Brain microvascular endothelial cell (primary cell): ENCODE data around the gene CADM1.

Experiments
- DNase-seq: peaks from one replicate; pipeline ENCODE4 v3.0.0-alpha.2; 2020
- H3K27ac ChIP-seq: fragments of 250-450 bp; sonication (Bioruptor Pico); 2 replicates; pipeline ENCODE4 v1.5.1; 2020; ENCODE audit warnings: mild to moderate bottlenecking, moderate library complexity
- H3K27me3 ChIP-seq: fragments of 250-450 bp; sonication (Bioruptor Pico); replicated peaks from 2 replicates; pipeline ENCODE4 v1.5.1; 2020; ENCODE audit warnings: mild to moderate bottlenecking
- H3K36me3 ChIP-seq: fragments of 250-450 bp; sonication (Bioruptor Pico); replicated peaks from 2 replicates; pipeline ENCODE4 v1.5.1; 2020; ENCODE audit warnings: mild to moderate bottlenecking
- H3K4me3 ChIP-seq: 2 replicates; pipeline ENCODE4 v1.5.1; 2011; ENCODE audit warnings: low read depth, mild to moderate bottlenecking, control low read depth, low read length, moderate library complexity
- CTCF ChIP-seq: IDR thresholded peaks from 2 replicates; pipeline ENCODE4 v1.5.1; 2011; ENCODE audit warnings: low read depth, mild to moderate bottlenecking, moderate library complexity, low read length, control low read depth, inconsistent platforms; ENCODE audit errors: missing control alignments
- in situ Hi-C: cut with HindIII; loops from 2 replicates; pipeline ENCODE4 v1.10.0; 2017; ENCODE audit warnings: low sequenced_read_pairs, low pct_ligation_motif_present

Gene CADM1

GRCh38 chr11:115390441-115390840 lies 113.8 kb downstream of the CADM1 start:
- DNase-seq, result no peak
- no peak for TF ChIP-seq CTCF
- Histone ChIP-seq H3K4me3 (no peak overlapping the region), H3K36me3 (no peaks in the 10 kb centered on the region), H3K27me3 (no peaks in the 10 kb centered on the region), H3K27ac (no peak overlapping the region)
- in situ Hi-C loops, result no loop called here

GRCh38 chr11:115389790-115390189 lies 114.4 kb downstream of the CADM1 start:
- Histone ChIP-seq H3K27ac (no peak overlapping the region), H3K36me3 (no peaks in the 10 kb centered on the region), H3K4me3 (no peak overlapping the region), H3K27me3 (no peaks in the 10 kb centered on the region)
- DNase-seq, result no peak
- TF ChIP-seq CTCF, result no peak
- in situ Hi-C loops, result no loop called here

DNA sequence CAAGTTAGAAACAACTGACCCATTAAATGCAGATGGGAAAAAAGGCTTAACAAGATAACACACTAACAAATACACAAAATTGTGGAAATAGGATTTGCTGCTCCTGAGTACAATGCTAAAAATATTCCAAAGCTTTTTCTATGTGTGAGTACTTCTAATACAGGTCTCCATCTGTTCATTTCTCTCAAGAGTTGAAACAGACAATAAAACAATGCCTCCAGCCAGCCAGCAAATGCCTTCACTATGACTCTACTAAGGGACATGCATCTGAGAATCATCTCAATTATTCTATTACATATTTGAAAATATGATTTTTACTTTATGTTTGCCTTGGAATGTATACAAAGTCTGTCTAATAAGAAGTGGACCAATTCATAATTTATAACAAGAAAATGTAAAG lies 119.0 kb downstream of the CADM1 start:
- no peak for DNase-seq
- no peaks in the 10 kb centered on the region for H3K27me3 ChIP-seq
- H3K4me3 ChIP-seq, result no peak overlapping the region
- H3K27ac ChIP-seq, result no peak overlapping the region
- H3K36me3 ChIP-seq, result no peaks in the 10 kb centered on the region
- in situ Hi-C loops, result no loop called here
- TF ChIP-seq CTCF, result no peak

- Histone ChIP-seq H3K4me3 (no peak overlapping the region), H3K36me3 (no peaks in the 10 kb centered on the region)
- in situ Hi-C loops, result no loop called here
Observed at GRCh38 chr11:115384236-115384635, 120.0 kb downstream of the CADM1 start.

GRCh38 chr11:115383431-115383830 lies 120.8 kb downstream of the CADM1 start:
- no peak overlapping the region for H3K27ac ChIP-seq
- no peak for DNase-seq
- H3K4me3 ChIP-seq, result no peak overlapping the region
- H3K36me3 ChIP-seq, result no peaks in the 10 kb centered on the region
- in situ Hi-C loops, result no loop called here
- TF ChIP-seq CTCF, result no peak
- no peaks in the 10 kb centered on the region for H3K27me3 ChIP-seq

More at GRCh38 chr11:115384236-115384635, 120.0 kb downstream of the CADM1 start:
- DNase-seq, result no peak
- H3K27me3 ChIP-seq, result no peaks in the 10 kb centered on the region
- no peak overlapping the region for H3K27ac ChIP-seq
- TF ChIP-seq CTCF, result no peak

GRCh38 chr11:115379528-115379927 lies 124.7 kb downstream of the CADM1 start:
- Histone ChIP-seq H3K27me3 (no peaks in the 10 kb centered on the region), H3K36me3 (no peaks in the 10 kb centered on the region), H3K27ac (no peak overlapping the region), H3K4me3 (no peak overlapping the region)
- TF ChIP-seq CTCF, result no peak
- in situ Hi-C loops, result no loop called here
- DNase-seq, result no peak
